PC-3 (cell line): ENCODE measurements around the gene KRTAP12-3.
"Not testable (repeated sequence)": the region's sequence is repeated elsewhere in the genome, so short reads cannot be mapped to it uniquely, and the experiment has no call there.

ENCODE experiments used
- EZH2 ChIP-seq: fragments of 300-600 bp; sonication (generic); IDR thresholded peaks from one replicate; pipeline ENCODE4 v1.6.1; 2017; ENCODE audit warnings: antibody characterized with exemption, mild to moderate bottlenecking, low read length; ENCODE audit not compliant: unreplicated experiment
- EZH2phosphoT487 ChIP-seq: fragments of 300-600 bp; sonication (generic); IDR thresholded peaks from 2 replicates; pipeline ENCODE4 v1.6.1; 2018; ENCODE audit warnings: mild to moderate bottlenecking, antibody characterized with exemption, low read length, borderline replicate concordance
- TF ChIP-seq, protein P1 (sequence below): fragments of 300-600 bp; sonication (generic); conservative IDR thresholded peaks from 2 replicates; pipeline ENCODE4 v1.5.1; 2017; ENCODE audit warnings: antibody characterized with exemption, low read depth, mild to moderate bottlenecking, low read length

DNA sequence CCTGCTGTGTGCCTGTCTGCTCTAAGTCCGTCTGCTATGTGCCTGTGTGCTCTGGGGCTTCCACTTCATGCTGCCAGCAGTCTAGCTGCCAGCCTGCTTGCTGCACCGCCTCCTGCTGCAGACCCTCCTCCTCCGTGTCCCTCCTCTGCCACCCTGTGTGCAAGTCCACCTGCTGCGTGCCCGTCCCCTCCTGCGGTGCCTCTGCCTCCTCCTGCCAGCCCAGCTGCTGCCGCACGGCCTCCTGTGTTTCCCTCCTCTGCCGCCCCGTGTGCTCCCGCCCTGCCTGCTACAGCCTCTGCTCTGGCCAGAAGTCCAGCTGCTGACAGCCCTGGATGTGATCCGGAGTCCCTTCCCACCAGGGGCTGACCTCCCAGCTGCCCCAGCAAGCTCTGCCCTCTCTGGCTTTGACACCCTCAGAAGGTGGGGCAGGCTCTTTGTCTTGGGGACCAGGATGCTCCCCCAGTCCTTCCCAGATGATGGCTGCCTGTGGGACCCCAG is 19.8 kb upstream of the KRTAP12-3 start:
- TF ChIP-seq, protein P1, sequence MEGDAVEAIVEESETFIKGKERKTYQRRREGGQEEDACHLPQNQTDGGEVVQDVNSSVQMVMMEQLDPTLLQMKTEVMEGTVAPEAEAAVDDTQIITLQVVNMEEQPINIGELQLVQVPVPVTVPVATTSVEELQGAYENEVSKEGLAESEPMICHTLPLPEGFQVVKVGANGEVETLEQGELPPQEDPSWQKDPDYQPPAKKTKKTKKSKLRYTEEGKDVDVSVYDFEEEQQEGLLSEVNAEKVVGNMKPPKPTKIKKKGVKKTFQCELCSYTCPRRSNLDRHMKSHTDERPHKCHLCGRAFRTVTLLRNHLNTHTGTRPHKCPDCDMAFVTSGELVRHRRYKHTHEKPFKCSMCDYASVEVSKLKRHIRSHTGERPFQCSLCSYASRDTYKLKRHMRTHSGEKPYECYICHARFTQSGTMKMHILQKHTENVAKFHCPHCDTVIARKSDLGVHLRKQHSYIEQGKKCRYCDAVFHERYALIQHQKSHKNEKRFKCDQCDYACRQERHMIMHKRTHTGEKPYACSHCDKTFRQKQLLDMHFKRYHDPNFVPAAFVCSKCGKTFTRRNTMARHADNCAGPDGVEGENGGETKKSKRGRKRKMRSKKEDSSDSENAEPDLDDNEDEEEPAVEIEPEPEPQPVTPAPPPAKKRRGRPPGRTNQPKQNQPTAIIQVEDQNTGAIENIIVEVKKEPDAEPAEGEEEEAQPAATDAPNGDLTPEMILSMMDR, result not testable (repeated sequence)
- not testable (repeated sequence) for TF ChIP-seq EZH2, EZH2phosphoT487
